A549 (cell line): ENCODE results near the gene SH2B3.

Experiments
- CEBPB ChIP-seq, 2 experiments: fragments of >200 bp in 1 of 2; sonication (Bioruptor Twin) in 1 of 2; formaldehyde crosslinking in 1 of 2; IDR thresholded peaks; 2 replicates each; pipeline ENCODE4 v1.6.1; 2012 to 2016
- CHD4 ChIP-seq: fragments of 200-600 bp; sonication (generic); IDR thresholded peaks from 2 replicates; pipeline ENCODE4 v1.6.1; 2016; ENCODE audit warnings: antibody characterized with exemption, mild to moderate bottlenecking, borderline replicate concordance
- EP300 ChIP-seq, 2 experiments: fragments of >200 bp; sonication (Bioruptor Twin); formaldehyde crosslinking; IDR thresholded peaks; 2 replicates in 1 of 2; 3 replicates in 1 of 2; pipeline ENCODE4 v1.6.1; 2016 to 2017
- ESRRA ChIP-seq: fragments of 150-350 bp; IDR thresholded peaks from 2 replicates; pipeline ENCODE4 v1.6.1; 2014; ENCODE audit warnings: mild to moderate bottlenecking, low read length, borderline replicate concordance
- HDAC2 ChIP-seq: fragments of 200-600 bp; sonication (generic); IDR thresholded peaks from 2 replicates; pipeline ENCODE4 v1.6.1; 2016
- POLR2A ChIP-seq: IDR thresholded peaks from 2 replicates; pipeline ENCODE4 v1.6.1; 2012; ENCODE audit warnings: mild to moderate bottlenecking, low read length
- RAD21 ChIP-seq, 2 experiments: fragments of >200 bp in 1 of 2; sonication (Bioruptor Twin) in 1 of 2; formaldehyde crosslinking in 1 of 2; IDR thresholded peaks in 1 of 2; conservative IDR thresholded peaks in 1 of 2; 2 replicates in 1 of 2; 3 replicates in 1 of 2; pipeline ENCODE4 v1.6.1; 2012 to 2018; ENCODE audit warnings: inconsistent platforms in 1 of 2
- RARB ChIP-seq: fragments of 250-450 bp; sonication (Bioruptor Pico); IDR thresholded peaks from 2 replicates; pipeline ENCODE4 v1.8.0; 2021; ENCODE audit warnings: mild to moderate bottlenecking, moderate library complexity
- SREBF2 ChIP-seq: fragments of 450-650 bp; IDR thresholded peaks from 2 replicates; pipeline ENCODE4 v1.6.1; 2014; ENCODE audit warnings: mild to moderate bottlenecking, moderate library complexity
- TF ChIP-seq, protein P1 (sequence below): fragments of >200 bp; sonication (Bioruptor Twin); formaldehyde crosslinking; IDR thresholded peaks from 3 replicates; pipeline ENCODE4 v1.5.1; 2016

- TF ChIP-seq RAD21 (conservative IDR thresholded peaks at IDR 0.05 in 1 of 2, IDR thresholded peaks at IDR 0.05 in 1 of 2), result no peak
- TF ChIP-seq ESRRA, result no peak
- TF ChIP-seq, protein P1, sequence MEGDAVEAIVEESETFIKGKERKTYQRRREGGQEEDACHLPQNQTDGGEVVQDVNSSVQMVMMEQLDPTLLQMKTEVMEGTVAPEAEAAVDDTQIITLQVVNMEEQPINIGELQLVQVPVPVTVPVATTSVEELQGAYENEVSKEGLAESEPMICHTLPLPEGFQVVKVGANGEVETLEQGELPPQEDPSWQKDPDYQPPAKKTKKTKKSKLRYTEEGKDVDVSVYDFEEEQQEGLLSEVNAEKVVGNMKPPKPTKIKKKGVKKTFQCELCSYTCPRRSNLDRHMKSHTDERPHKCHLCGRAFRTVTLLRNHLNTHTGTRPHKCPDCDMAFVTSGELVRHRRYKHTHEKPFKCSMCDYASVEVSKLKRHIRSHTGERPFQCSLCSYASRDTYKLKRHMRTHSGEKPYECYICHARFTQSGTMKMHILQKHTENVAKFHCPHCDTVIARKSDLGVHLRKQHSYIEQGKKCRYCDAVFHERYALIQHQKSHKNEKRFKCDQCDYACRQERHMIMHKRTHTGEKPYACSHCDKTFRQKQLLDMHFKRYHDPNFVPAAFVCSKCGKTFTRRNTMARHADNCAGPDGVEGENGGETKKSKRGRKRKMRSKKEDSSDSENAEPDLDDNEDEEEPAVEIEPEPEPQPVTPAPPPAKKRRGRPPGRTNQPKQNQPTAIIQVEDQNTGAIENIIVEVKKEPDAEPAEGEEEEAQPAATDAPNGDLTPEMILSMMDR, result no peak
- TF ChIP-seq HDAC2, result peak; percentile 86; the same call in 1 of the 2 replicates
- no peak for TF ChIP-seq POLR2A
- no peak for TF ChIP-seq SREBF2
- no peak for TF ChIP-seq CEBPB (IDR thresholded peaks at IDR 0.05)
- TF ChIP-seq CHD4, result no peak
- no peak for TF ChIP-seq EP300 (IDR thresholded peaks at IDR 0.05)
- TF ChIP-seq RARB, result no peak
These were observed 2.4 kb downstream of the SH2B3 start for GRCh38 chr12:111408116-111408440.
